SJCRH30 (cell line): ENCODE data around the gene PITRM1. TPM values are rescaled to one million over a fixed set of nuclear protein-coding genes. Genes with fewer than 3 reads are reported as not detected.
"Not testable (repeated sequence)": the region's sequence is repeated elsewhere in the genome, so short reads cannot be mapped to it uniquely, and the experiment has no call there.

Experiments
- DNase-seq, 2 experiments: peaks; one replicate each; pipeline ENCODE4 v3.0.0-alpha.2; 2015 to 2020
- H3K27ac ChIP-seq: fragments of 250-450 bp; sonication (Bioruptor Pico); 2 replicates; pipeline ENCODE4 v1.5.1; 2020; ENCODE audit warnings: mild to moderate bottlenecking, moderate library complexity
- H3K27me3 ChIP-seq: fragments of 250-450 bp; sonication (Bioruptor Pico); 2 replicates; pipeline ENCODE4 v1.5.1; 2020; ENCODE audit warnings: mild to moderate bottlenecking, moderate library complexity
- H3K36me3 ChIP-seq: fragments of 250-450 bp; sonication (Bioruptor Pico); 2 replicates; pipeline ENCODE4 v1.5.1; 2020; ENCODE audit warnings: mild to moderate bottlenecking, moderate library complexity
- H3K4me1 ChIP-seq: fragments of 250-450 bp; sonication (Bioruptor Pico); 2 replicates; pipeline ENCODE4 v1.5.1; 2020; ENCODE audit warnings: mild to moderate bottlenecking, moderate library complexity
- H3K4me3 ChIP-seq: fragments of 250-450 bp; sonication (Bioruptor Pico); 2 replicates; pipeline ENCODE4 v1.5.1; 2020; ENCODE audit warnings: mild to moderate bottlenecking, moderate library complexity
- H3K9me3 ChIP-seq: fragments of 250-450 bp; sonication (Bioruptor Pico); replicated peaks from 2 replicates; pipeline ENCODE4 v1.5.1; 2020; ENCODE audit warnings: mild to moderate bottlenecking, moderate library complexity
- total RNA-seq: library from RNA; depleted of rRNA; stranded (reverse); fragments of >200 nt; shearing (Covaris generic); gene quantifications from 2 replicates; pipeline ENCODE4 v1.2.3, GENCODE V29; 2014

Gene PITRM1
- total RNA-seq, 1 experiment from 2014 or later = 51.4 TPM

- no peak overlapping the region for H3K4me3 ChIP-seq
Measured at GRCh38 chr10:3118641-3119091, 53.9 kb downstream of the PITRM1 start.

GRCh38 chr10:3117486-3117885 is 55.1 kb downstream of the PITRM1 start:
- Histone ChIP-seq H3K4me1 (no peaks in the 10 kb centered on the region), H3K27me3 (no peaks in the 10 kb centered on the region), H3K27ac (no peak overlapping the region), H3K9me3 (no peaks in the 10 kb centered on the region), H3K36me3 (no peaks in the 10 kb centered on the region), H3K4me3 (no peak overlapping the region)
- DNase-seq = no peak

More at GRCh38 chr10:3118641-3119091, 53.9 kb downstream of the PITRM1 start:
- no peak for DNase-seq
- H3K27me3 ChIP-seq = no peaks in the 10 kb centered on the region
- no peaks in the 10 kb centered on the region for H3K36me3 ChIP-seq
- H3K9me3 ChIP-seq = no peaks in the 10 kb centered on the region
- no peaks in the 10 kb centered on the region for H3K4me1 ChIP-seq
- no peak overlapping the region for H3K27ac ChIP-seq

GRCh38 chr10:3116508-3117100 is 56.0 kb downstream of the PITRM1 start:
- Histone ChIP-seq H3K9me3 (no peaks in the 10 kb centered on the region), H3K27me3 (no peaks in the 10 kb centered on the region), H3K4me3 (no peak overlapping the region), H3K4me1 (no peaks in the 10 kb centered on the region), H3K36me3 (no peaks in the 10 kb centered on the region; the same call in 1 of the 2 replicates), H3K27ac (no peak overlapping the region)
- DNase-seq = no peak

GRCh38 chr10:3115685-3116084 is 56.9 kb downstream of the PITRM1 start:
- Histone ChIP-seq H3K4me1 (no peaks in the 10 kb centered on the region), H3K36me3 (no peaks in the 10 kb centered on the region; the same call in 1 of the 2 replicates), H3K4me3 (no peak overlapping the region), H3K27me3 (no peaks in the 10 kb centered on the region), H3K27ac (no peak overlapping the region), H3K9me3 (no peaks in the 10 kb centered on the region)
- no peak for DNase-seq

- no peak for DNase-seq
- Histone ChIP-seq H3K4me1 (no peaks in the 10 kb centered on the region), H3K27ac (no peak overlapping the region), H3K9me3 (no peaks in the 10 kb centered on the region), H3K36me3 (no peaks in the 10 kb centered on the region; the same call in 1 of the 2 replicates), H3K4me3 (no peak overlapping the region), H3K27me3 (no peaks in the 10 kb centered on the region)
Measured at GRCh38 chr10:3113343-3113720, 59.2 kb downstream of the PITRM1 start.

GRCh38 chr10:3111621-3112163 is 60.9 kb downstream of the PITRM1 start:
- no peak for DNase-seq
- Histone ChIP-seq H3K27me3 (no peaks in the 10 kb centered on the region), H3K4me3 (no peak overlapping the region), H3K36me3 (no peaks in the 10 kb centered on the region; the same call in 1 of the 2 replicates), H3K4me1 (no peaks in the 10 kb centered on the region), H3K27ac (no peak overlapping the region), H3K9me3 (no peaks in the 10 kb centered on the region)

GRCh38 chr10:3110782-3111620 is 61.6 kb downstream of the PITRM1 start:
- Histone ChIP-seq H3K36me3 (no peaks in the 10 kb centered on the region; the same call in 1 of the 2 replicates), H3K27ac (no peak overlapping the region), H3K27me3 (no peaks in the 10 kb centered on the region), H3K9me3 (no peaks in the 10 kb centered on the region), H3K4me1 (no peaks in the 10 kb centered on the region), H3K4me3 (no peak overlapping the region)
- no peak for DNase-seq

- no peak for DNase-seq
- Histone ChIP-seq H3K9me3 (no peaks in the 10 kb centered on the region), H3K27me3 (no peaks in the 10 kb centered on the region), H3K4me3 (no peak overlapping the region), H3K36me3 (no peaks in the 10 kb centered on the region; the same call in 1 of the 2 replicates), H3K4me1 (no peaks in the 10 kb centered on the region), H3K27ac (no peak overlapping the region)
Measured at GRCh38 chr10:3109633-3110032, 62.9 kb downstream of the PITRM1 start.

GRCh38 chr10:3109196-3109595 is 63.4 kb downstream of the PITRM1 start:
- DNase-seq = no peak
- Histone ChIP-seq H3K4me1 (no peaks in the 10 kb centered on the region), H3K27me3 (no peaks in the 10 kb centered on the region), H3K4me3 (no peak overlapping the region), H3K36me3 (no peaks in the 10 kb centered on the region; the same call in 1 of the 2 replicates), H3K27ac (no peak overlapping the region), H3K9me3 (no peaks in the 10 kb centered on the region)

GRCh38 chr10:3108575-3109105 is 63.9 kb downstream of the PITRM1 start:
- no peaks in the 10 kb centered on the region; the same call in 1 of the 2 replicates for H3K36me3 ChIP-seq
- no peak overlapping the region for H3K4me3 ChIP-seq
- no peak for DNase-seq
- no peaks in the 10 kb centered on the region for H3K9me3 ChIP-seq
- H3K4me1 ChIP-seq = no peaks in the 10 kb centered on the region
- H3K27ac ChIP-seq = no peak overlapping the region
- no peaks in the 10 kb centered on the region for H3K27me3 ChIP-seq

- H3K36me3 ChIP-seq = no peaks in the 10 kb centered on the region; the same call in 1 of the 2 replicates
- H3K4me1 ChIP-seq = no peaks in the 10 kb centered on the region
- no peaks in the 10 kb centered on the region for H3K27me3 ChIP-seq
- DNase-seq = no peak
- no peak overlapping the region for H3K4me3 ChIP-seq
- no peaks in the 10 kb centered on the region for H3K9me3 ChIP-seq
- no peak overlapping the region for H3K27ac ChIP-seq
Measured at GRCh38 chr10:3108033-3108432, 64.5 kb downstream of the PITRM1 start.

- no peaks in the 10 kb centered on the region for H3K4me1 ChIP-seq
- no peaks in the 10 kb centered on the region for H3K27me3 ChIP-seq
- H3K36me3 ChIP-seq = no peaks in the 10 kb centered on the region; the same call in 1 of the 2 replicates
- H3K4me3 ChIP-seq = no peak overlapping the region
- DNase-seq = no peak
- no peak overlapping the region for H3K27ac ChIP-seq
- no peaks in the 10 kb centered on the region for H3K9me3 ChIP-seq
Measured at GRCh38 chr10:3107426-3107961, 65.1 kb downstream of the PITRM1 start.

GRCh38 chr10:3106928-3107425 is 65.6 kb downstream of the PITRM1 start:
- no peaks in the 10 kb centered on the region for H3K36me3 ChIP-seq
- H3K27ac ChIP-seq = no peak overlapping the region
- H3K9me3 ChIP-seq = no peaks in the 10 kb centered on the region
- H3K27me3 ChIP-seq = no peaks in the 10 kb centered on the region
- no peak overlapping the region for H3K4me3 ChIP-seq
- no peak for DNase-seq
- H3K4me1 ChIP-seq = no peaks in the 10 kb centered on the region

- not testable (repeated sequence) for DNase-seq, H3K9me3 ChIP-seq, H3K4me1 ChIP-seq, H3K4me3 ChIP-seq, H3K36me3 ChIP-seq, H3K27me3 ChIP-seq, H3K27ac ChIP-seq
Measured at GRCh38 chr10:3106328-3106727, 66.3 kb downstream of the PITRM1 start.
